Esophagus muscularis mucosa (tissue), 3 donors: ENCODE results near the gene CFHR4.

Experiments
- CTCF ChIP-seq, 3 experiments: fragments of 200-600 bp in 2 of 3; fragments of 450-650 bp in 1 of 3; sonication (generic) in 2 of 3; IDR thresholded peaks; one replicate each; pipeline ENCODE4 v1.5.1; 2017 to 2019; ENCODE audit warnings: antibody characterized with exemption in 3 of 3, mild to moderate bottlenecking in 2 of 3, moderate library complexity in 1 of 3
- POLR2A ChIP-seq: fragments of 450-650 bp; IDR thresholded peaks from one replicate; pipeline ENCODE4 v1.6.1; 2017; ENCODE audit warnings: antibody characterized with exemption, moderate library complexity, mild to moderate bottlenecking, low read depth

DNA sequence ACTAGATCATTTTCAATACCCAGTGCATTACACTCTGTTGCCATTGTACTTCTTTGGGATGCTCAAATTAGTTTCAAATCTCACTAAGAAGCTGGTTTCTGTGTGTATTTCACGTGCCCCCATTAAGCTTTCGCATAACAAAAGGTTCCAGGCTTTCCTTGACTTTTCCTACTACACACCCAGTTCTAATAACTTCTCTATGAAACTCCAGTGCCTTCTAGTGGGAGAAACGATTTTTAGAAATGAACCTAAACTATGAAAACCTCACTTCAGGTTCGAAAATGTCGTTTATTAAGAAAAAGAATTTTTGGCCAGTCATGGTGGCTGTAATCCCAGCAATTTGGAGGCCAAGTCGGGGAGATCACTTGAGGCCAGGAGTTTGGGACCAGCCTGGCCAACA lies 2.8 kb downstream of the CFHR4 start:
- TF ChIP-seq CTCF (IDR thresholded peaks at IDR 0.05): no peak
- TF ChIP-seq POLR2A: no peak
